Activated T-helper 17 cell treated with anti-CD3 and anti-CD28 coated beads, Interleukin-2, amount 50 U/mL, for 72 hours (primary cell): ENCODE measurements around the gene SLC26A9. TPM values are rescaled to one million over a fixed set of nuclear protein-coding genes. Genes with fewer than 3 reads are reported as not detected.

Experiments used
- ATAC-seq: fragments of 150-1000 bp; cut with Tn5 transposase; replicated peaks from 2 replicates; pipeline ENCODE4 v1.10.0; 2021; ENCODE audit warnings: mild to moderate bottlenecking, moderate library complexity
- H3K27ac Mint-ChIP-seq: one replicate; pipeline ENCODE4 v1.8.0; 2022; ENCODE audit warnings: mixed read lengths
- H3K27me3 Mint-ChIP-seq: one replicate; pipeline ENCODE4 v1.8.0; 2022; ENCODE audit warnings: mixed read lengths
- H3K36me3 Mint-ChIP-seq: one replicate; pipeline ENCODE4 v1.8.0; 2022; ENCODE audit warnings: low read depth, mild to moderate bottlenecking, mixed read lengths
- H3K4me1 Mint-ChIP-seq: one replicate; pipeline ENCODE4 v1.8.0; 2022; ENCODE audit warnings: mixed read lengths
- H3K4me3 Mint-ChIP-seq: one replicate; pipeline ENCODE4 v1.8.0; 2022; ENCODE audit warnings: mild to moderate bottlenecking, mixed read lengths
- H3K9me3 Mint-ChIP-seq: one replicate; pipeline ENCODE4 v1.8.0; 2022; ENCODE audit warnings: mixed read lengths
- total RNA-seq, 2 donors: library from RNA; stranded (reverse); gene quantifications; one replicate each; pipeline ENCODE4 v1.2.3, GENCODE V29; 2022

The SLC26A9 gene
- total RNA-seq, 2 donors from 2014 or later: not detected

DNA sequence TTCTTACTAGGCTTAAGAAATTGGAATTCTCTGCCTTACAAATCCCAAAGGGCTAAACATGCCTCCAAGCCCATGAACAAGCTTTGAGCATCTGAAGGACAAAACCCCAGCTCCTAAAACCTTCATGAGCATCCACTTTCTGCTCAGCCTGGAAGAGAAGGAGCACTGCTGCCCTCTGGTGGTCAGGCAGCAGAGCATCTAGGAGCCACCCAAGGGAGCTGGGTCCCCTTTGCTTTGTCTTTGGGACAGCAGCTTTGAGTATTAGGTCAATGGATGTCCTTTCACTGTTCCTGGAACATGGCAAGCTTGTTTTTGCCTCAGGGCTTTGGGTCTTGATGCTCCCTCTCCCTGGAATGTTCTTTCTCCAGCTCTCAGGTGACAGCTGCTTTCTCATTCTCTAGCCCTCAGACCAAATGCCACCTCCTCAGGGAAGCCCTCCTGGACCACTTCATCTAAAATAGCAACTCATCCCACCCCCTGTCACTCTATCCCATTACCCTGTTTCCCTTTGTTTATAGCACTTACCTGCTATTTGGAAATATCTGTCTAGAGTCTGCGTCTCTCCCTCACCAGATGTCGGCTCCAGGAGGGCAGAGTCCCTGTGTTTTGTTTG is 34.3 kb upstream of the SLC26A9 start:
- Mint-ChIP-seq H3K4me3 (no peak overlapping the region), H3K27ac (no peak overlapping the region), H3K4me1 (peaks cover 10% of the 10 kb centered on the region), H3K27me3 (no peaks in the 10 kb centered on the region), H3K36me3 (no peaks in the 10 kb centered on the region), H3K9me3 (peaks cover 7% of the 10 kb centered on the region)
- peak; percentile 90 for ATAC-seq

DNA sequence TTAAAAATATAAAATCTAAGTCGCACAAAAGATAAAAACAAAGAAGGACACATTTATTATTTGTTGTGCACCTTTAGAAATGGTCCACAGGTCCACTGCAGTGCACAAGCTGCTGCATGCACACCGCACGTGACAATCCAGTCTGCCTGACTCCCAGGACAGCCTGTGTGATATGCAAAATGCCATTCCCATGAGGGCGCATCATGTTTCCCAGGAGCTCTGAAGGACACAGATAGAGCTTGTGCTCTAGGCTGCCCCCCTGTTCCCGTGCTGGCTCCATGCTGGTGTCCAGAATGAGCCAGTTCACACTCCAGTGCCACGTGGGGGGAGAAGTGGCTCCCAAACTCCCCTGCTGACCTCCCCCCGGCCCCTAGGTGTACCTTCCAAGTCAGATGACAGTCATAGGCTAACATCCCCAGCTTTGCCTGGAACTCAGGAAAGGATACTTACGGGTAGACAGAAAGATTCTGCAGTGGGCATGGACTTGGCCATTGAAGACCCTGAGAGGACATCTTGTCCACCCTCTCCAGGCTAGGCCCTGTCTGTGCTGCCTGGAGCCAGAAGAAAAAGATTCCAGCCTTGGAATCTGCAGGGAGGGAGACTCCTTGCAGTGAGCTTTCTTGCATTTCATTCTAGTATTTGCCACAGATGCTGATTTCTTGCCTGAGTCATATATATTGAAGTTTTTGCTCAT is 33.6 kb upstream of the SLC26A9 start:
- H3K27ac Mint-ChIP-seq: no peak overlapping the region
- H3K27me3 Mint-ChIP-seq: no peaks in the 10 kb centered on the region
- H3K4me3 Mint-ChIP-seq: no peak overlapping the region
- H3K4me1 Mint-ChIP-seq: peaks cover 10% of the 10 kb centered on the region
- H3K9me3 Mint-ChIP-seq: peaks cover 1% of the 10 kb centered on the region
- no peak for ATAC-seq
- H3K36me3 Mint-ChIP-seq: no peaks in the 10 kb centered on the region

DNA sequence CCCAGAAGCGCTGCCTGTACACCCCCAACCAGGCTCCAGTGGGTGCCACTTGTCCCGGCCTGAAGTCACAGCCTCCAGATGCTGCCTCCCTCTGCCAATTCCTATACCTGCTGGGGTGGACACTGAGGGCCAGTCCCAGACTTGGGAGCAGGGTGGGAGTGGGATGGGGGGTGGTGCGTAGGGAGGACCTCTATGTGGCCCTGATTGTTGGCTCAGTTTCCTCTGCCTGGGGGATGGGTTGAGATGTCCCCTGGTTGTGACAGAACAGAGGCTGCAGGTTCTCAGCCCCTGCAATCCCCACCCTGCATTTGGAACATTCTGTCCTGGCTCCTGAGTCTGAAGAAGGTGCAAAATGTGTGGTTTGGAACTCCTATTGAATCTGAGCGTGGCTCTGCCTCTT is 32.8 kb upstream of the SLC26A9 start:
- Mint-ChIP-seq H3K9me3 (no peaks in the 10 kb centered on the region), H3K27ac (no peak overlapping the region), H3K4me1 (peaks cover 10% of the 10 kb centered on the region), H3K4me3 (no peak overlapping the region), H3K27me3 (no peaks in the 10 kb centered on the region), H3K36me3 (no peaks in the 10 kb centered on the region)
- no peak for ATAC-seq

DNA sequence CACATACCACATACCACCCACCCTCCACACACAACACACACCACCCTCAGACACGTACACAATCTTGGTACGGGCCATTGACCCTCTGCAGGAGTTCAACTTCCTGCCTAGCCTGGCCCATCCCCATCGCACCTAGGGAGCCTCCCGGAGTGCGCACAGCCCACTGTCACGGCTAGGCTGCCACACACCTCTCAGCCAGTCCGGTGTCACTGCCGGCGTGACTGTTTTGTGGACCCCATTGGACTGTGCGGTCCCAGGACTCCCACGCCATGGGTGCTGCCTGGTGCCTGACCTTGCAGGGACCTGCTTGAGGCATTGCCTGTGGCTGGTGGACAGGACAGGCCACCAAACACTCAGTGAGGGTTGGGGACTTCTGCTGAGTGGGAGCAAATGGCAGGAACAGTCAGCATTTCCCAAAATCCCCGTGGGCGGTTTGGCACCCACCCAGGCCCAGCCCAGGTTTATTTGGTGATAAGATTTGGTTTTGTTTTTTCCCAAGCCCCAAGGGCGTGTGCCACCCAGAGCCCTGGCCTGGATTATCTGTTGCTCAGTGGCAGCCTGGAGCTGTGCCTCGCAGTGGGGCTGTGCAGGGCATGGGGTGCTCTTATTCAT is 32.2 kb upstream of the SLC26A9 start:
- peaks cover 10% of the 10 kb centered on the region for H3K4me1 Mint-ChIP-seq
- no peaks in the 10 kb centered on the region for H3K9me3 Mint-ChIP-seq
- ATAC-seq: no peak
- H3K27ac Mint-ChIP-seq: no peak overlapping the region
- no peaks in the 10 kb centered on the region for H3K36me3 Mint-ChIP-seq
- H3K4me3 Mint-ChIP-seq: no peak overlapping the region
- no peaks in the 10 kb centered on the region for H3K27me3 Mint-ChIP-seq

DNA sequence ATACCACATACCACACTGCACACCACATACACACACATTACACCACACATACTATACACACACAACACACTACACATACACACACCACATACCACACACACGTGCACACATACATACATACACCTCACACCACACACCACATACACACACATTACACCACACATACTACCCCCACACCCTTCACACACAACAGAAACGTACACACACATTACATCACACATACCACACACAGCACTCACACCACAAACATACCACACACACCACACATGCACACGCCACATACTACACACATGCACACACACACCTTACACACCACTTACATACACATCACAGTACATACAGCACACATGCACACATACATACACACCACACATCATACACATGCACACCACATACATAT is 31.5 kb upstream of the SLC26A9 start:
- no peak overlapping the region for H3K4me3 Mint-ChIP-seq
- no peak for ATAC-seq
- no peaks in the 10 kb centered on the region for H3K27me3 Mint-ChIP-seq
- no peaks in the 10 kb centered on the region for H3K36me3 Mint-ChIP-seq
- H3K4me1 Mint-ChIP-seq: peaks cover 10% of the 10 kb centered on the region
- H3K9me3 Mint-ChIP-seq: no peaks in the 10 kb centered on the region
- no peak overlapping the region for H3K27ac Mint-ChIP-seq

DNA sequence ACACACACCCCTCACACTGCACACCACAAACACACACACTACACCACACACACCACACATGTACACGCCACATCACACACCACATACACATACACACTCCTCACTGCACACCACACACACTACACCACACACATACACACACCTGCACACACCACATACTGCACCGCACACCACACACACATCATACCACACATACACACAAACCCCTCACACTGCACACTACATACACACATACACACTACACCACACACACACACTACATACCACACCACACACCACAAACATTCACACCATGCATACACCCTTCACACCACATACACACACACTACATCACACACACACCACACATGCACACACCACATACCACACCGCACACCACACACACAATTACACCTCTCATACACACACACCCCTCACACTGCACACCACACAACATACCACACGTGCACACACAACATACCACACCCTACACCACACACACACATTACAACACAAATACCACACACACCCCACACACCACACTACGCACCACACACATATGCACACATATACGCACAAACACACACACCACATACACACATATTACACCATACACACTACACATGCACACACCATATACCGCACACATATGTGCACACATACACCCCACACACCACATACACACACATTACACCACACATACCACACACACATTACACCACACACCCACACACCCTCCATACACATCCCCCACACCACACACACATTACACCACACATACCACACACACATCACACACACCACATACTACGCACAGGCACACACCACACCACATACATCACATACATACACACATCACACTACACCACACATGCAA is 30.3 kb upstream of the SLC26A9 start:
- no peaks in the 10 kb centered on the region for H3K9me3 Mint-ChIP-seq
- no peak overlapping the region for H3K4me3 Mint-ChIP-seq
- no peak for ATAC-seq
- peaks cover 10% of the 10 kb centered on the region for H3K4me1 Mint-ChIP-seq
- H3K36me3 Mint-ChIP-seq: no peaks in the 10 kb centered on the region
- no peaks in the 10 kb centered on the region for H3K27me3 Mint-ChIP-seq
- H3K27ac Mint-ChIP-seq: no peak overlapping the region

DNA sequence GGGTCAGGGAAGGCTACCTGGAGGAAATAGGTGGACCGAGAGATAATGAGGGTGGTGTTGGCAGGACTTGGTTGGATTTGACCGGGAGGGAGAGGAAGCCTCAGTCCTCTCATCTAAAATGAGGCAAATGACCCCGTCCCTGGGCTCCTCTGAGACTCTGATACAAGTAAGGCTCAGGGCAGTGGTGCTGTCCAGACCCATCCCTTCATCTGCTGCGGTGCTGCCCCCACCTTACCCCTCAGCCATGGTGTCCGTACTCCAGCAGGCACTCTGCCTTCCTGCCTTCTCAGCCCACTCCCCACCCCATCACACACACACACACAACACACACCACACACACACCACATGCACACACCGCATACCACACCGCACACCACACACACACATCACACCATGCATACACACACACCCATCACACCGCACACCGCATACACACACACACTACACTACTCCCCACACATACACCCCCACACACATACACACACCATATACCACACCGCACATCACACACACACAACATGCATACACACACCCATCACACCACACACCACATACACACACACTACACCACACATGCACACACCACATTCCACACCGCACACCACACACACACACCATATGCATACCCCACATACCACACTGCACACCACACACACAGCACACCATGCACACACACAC is 29.4 kb upstream of the SLC26A9 start:
- Mint-ChIP-seq H3K4me3 (no peak overlapping the region), H3K9me3 (no peaks in the 10 kb centered on the region), H3K27me3 (no peaks in the 10 kb centered on the region), H3K36me3 (no peaks in the 10 kb centered on the region), H3K27ac (no peak overlapping the region), H3K4me1 (peaks cover 10% of the 10 kb centered on the region)
- ATAC-seq: no peak

DNA sequence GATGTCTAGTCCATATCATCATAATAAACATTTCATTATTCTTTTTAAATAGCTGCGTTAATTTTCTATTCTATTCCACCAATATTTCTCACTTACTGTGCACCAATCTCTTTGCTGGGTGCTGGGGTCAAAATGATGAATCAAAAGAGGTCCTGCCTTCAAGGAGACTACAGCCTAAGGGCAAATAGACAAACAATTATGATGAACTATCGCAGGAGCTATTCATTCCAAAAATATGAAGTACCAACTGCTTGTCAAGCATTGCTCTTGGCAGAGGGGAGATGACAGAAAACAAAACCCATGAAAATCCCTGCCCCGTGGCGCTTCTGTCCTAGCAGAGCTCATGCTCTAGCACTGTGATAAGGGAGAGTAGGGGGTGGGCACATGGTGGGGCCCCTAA is 28.8 kb upstream of the SLC26A9 start:
- Mint-ChIP-seq H3K36me3 (no peaks in the 10 kb centered on the region), H3K27ac (no peak overlapping the region), H3K9me3 (no peaks in the 10 kb centered on the region), H3K27me3 (no peaks in the 10 kb centered on the region), H3K4me3 (no peak overlapping the region), H3K4me1 (peaks cover 10% of the 10 kb centered on the region)
- ATAC-seq: no peak

DNA sequence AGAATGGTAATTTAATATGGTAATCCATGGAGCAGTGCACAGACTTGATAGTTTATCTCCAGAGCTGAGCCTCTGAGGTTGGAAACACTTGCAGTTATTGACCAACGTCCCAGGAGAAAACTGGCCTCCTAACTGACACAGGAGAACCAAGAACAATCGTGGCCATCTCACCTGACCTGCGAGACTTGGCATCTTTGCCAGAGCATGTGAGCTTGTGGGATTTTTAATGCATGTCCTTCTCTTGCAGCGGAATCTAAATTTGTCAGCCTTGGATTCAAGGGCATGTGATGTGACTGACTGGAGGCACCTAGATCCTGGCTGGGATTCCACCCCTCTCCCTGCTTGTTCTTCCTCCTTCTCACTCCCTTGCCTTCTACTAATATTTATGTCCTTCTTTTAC is 27.8 kb upstream of the SLC26A9 start:
- no peak for ATAC-seq
- Mint-ChIP-seq H3K27me3 (no peaks in the 10 kb centered on the region), H3K4me3 (no peak overlapping the region), H3K36me3 (no peaks in the 10 kb centered on the region), H3K4me1 (peaks cover 10% of the 10 kb centered on the region), H3K27ac (no peak overlapping the region), H3K9me3 (no peaks in the 10 kb centered on the region)

DNA sequence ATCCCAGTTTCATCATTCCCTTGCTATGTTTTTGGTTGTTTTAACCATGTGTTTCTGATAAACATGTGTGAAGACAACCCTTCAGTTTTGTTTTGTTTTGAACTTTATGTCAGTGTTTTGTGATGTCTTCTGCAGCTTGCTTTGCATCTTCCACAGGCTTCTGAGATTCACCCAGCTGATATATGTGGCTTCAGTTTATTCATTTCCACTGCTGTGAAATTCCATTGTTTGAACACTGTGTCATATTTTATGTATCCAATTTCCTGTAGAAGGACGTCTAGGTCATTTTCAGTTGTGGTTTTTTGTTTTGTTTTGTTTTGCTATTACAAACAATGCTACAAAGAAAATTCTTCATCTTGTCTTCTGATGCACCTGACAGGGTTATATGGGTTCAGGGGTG is 27.2 kb upstream of the SLC26A9 start:
- H3K4me3 Mint-ChIP-seq: no peak overlapping the region
- peaks cover 10% of the 10 kb centered on the region for H3K4me1 Mint-ChIP-seq
- no peaks in the 10 kb centered on the region for H3K27me3 Mint-ChIP-seq
- H3K36me3 Mint-ChIP-seq: no peaks in the 10 kb centered on the region
- no peaks in the 10 kb centered on the region for H3K9me3 Mint-ChIP-seq
- H3K27ac Mint-ChIP-seq: no peak overlapping the region
- no peak for ATAC-seq

DNA sequence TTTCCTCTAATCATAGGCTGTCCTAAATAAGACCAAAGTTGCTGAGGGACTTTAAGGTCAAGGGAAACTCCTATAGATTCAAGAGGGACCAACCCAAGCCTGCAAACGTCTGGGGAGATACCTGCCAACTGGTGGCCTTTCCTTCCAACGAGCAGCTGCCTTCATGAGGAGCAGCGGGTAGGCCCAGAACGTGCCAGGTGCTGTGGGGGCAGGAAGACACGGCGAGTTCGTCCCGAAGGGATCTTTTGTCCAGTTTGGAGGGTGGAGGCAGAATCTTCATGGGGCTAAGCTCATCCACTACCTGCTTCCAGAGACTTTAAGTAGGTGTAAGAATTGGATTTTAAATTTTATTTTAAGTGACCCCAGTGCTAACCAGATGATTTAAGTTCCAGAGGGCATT is 26.0 kb upstream of the SLC26A9 start:
- Mint-ChIP-seq H3K9me3 (no peaks in the 10 kb centered on the region), H3K36me3 (no peaks in the 10 kb centered on the region), H3K27ac (no peak overlapping the region), H3K27me3 (no peaks in the 10 kb centered on the region), H3K4me1 (peaks cover 10% of the 10 kb centered on the region), H3K4me3 (no peak overlapping the region)
- no peak for ATAC-seq

DNA sequence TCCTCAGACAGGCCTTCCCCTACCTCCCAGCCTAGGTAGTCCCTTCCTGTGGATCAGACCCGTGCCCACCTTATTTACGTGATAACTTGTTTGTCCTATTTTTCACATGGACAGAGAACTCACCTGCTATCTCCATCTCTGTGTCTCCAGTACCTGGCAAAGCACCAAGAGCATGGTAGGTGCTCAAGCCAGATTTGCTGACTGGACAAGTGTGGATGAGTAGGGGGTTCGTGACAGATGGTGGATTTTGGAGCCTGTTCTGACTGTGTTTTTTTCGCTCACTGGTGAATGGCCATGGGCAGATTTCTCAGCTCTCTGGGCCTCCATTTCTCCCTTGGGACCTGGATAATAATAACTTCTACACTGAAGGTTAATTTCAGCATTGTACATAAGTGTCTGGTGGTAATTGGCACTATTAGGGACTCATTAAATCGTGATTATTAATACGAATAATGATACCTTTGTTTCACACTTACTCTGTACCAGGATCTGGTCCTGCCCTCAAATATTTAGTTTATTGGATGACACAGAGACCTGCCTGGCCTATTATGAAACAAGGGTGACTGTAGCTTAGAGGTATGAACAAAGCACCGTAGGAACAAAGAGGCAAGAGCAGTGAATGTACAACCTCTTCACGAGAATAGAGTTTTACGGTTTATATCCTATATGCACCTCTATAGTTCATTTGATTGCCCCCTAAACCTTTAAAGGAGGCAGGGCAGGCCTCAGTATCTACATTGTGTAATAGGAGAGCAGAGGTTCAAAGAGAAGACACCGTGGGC is 24.5 kb upstream of the SLC26A9 start:
- no peaks in the 10 kb centered on the region for H3K9me3 Mint-ChIP-seq
- H3K36me3 Mint-ChIP-seq: no peaks in the 10 kb centered on the region
- peaks cover 4% of the 10 kb centered on the region for H3K27me3 Mint-ChIP-seq
- no peak overlapping the region for H3K4me3 Mint-ChIP-seq
- H3K27ac Mint-ChIP-seq: no peak overlapping the region
- no peak for ATAC-seq
- peaks cover 5% of the 10 kb centered on the region for H3K4me1 Mint-ChIP-seq

DNA sequence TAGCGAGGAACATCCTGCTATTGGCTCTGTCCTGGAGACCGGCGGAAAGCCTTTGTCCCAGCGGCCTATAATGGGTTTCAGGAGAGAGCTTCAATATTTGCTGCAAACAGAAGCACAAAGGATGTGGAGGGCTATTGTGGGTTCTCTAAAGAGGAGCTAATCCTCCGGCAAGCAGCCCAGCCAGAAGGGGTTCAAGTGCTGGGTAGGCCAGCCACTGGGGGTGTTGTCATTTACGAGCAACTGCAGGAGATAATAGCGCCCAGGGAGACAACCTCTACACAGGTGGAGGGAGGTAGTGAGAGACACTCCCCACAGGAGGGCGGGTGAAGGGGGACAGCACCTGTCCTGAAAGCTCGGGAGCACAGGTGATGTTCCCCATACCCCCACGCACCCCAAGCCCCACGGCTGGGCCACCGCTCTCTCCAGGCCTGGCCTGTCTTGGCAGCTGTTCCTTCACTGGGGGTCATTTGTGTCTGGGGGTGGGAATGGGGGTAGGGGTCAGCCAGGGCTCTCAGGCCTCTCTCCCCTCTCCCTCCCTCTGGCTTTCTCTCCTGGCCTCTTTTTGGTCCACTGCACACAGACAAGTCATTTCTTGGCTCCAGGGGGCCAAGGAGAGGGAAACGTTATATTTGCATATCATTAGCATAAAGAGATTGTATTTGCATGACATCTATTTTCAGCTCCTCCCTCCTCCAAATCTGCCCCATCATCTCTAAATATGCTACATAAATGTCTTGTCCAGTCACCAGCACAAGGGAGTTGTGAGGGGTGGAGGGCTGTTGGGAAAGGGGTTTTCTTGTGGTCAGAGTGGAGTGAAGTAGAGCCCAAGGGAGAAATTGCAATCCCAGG is 22.0 kb upstream of the SLC26A9 start:
- peaks cover 12% of the 10 kb centered on the region for H3K27me3 Mint-ChIP-seq
- ATAC-seq: no peak

More for the DNA sequence above, 22.0 kb upstream of the SLC26A9 start:
- Mint-ChIP-seq H3K36me3 (no peaks in the 10 kb centered on the region), H3K4me1 (peaks cover 5% of the 10 kb centered on the region), H3K27ac (no peak overlapping the region), H3K9me3 (no peaks in the 10 kb centered on the region), H3K4me3 (no peak overlapping the region)
